Activated T-cell treated with anti-CD3 and anti-CD28 coated beads, Interleukin-2, amount 50 U/mL, for 4 hours (primary cell): Measurements from ENCODE around the gene NALCN. TPM values are rescaled to one million over a fixed set of nuclear protein-coding genes. Genes with fewer than 3 reads are reported as not detected.

Experiments
- ATAC-seq, 2 donors: fragments of 200-7000 bp; cut with Tn5 transposase; one replicate each; pipeline ENCODE4 v1.10.0; 2021
- DNase-seq: peaks from one replicate; pipeline ENCODE4 v3.0.0-alpha.2; 2020
- H3K27me3 Mint-ChIP-seq: one replicate; pipeline ENCODE4 v1.8.0; 2021; ENCODE audit warnings: low read depth, mixed read lengths
- H3K36me3 Mint-ChIP-seq: one replicate; pipeline ENCODE4 v1.8.0; 2022; ENCODE audit warnings: mixed read lengths; ENCODE audit not compliant: insufficient read depth
- H3K4me1 Mint-ChIP-seq: one replicate; pipeline ENCODE4 v1.8.0; 2021; ENCODE audit warnings: low read depth, mixed read lengths
- H3K4me3 Mint-ChIP-seq: one replicate; pipeline ENCODE4 v1.8.0; 2021; ENCODE audit warnings: mild to moderate bottlenecking, moderate library complexity, mixed read lengths
- H3K9me3 Mint-ChIP-seq: one replicate; pipeline ENCODE4 v1.8.0; 2021; ENCODE audit warnings: mixed read lengths
- total RNA-seq, 3 donors: library from RNA; stranded (reverse); gene quantifications; one replicate each; pipeline ENCODE4 v1.2.1, GENCODE V29; 2021

Gene NALCN
- total RNA-seq, 3 donors from 2014 or later, result not detected

DNA sequence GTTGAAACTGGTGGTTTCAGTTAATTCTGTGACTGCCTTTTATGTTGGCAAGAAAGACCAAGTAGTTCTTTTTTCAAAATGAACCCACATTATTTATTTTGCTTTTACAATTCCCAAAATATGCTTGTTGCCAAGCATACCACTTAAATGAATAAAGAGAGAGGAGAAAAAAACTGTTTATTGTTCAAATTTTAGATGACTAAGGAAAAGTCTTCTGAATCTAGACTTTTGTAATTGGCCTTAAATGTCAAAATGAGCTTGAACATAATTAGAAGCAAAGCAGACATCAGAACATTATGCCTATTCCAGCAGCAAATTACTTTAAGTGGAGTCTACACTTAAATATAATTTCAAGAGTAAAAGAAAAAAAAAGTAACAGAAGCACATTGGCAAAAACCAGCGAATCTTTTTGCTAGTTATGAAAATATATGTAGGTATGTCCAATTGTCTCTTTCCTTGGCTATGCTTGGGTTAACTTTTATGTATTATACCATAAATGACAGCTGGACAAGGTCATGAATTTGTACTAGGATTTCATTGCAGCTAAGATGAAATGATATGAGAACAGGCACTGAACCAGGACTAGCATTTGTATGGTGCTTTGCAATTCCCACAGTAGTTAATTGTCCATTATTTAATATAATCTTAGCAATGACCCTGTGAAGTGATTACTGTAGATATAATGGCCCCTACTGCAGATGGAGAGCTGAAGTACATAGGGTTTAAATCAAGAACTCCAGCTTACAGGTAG lies 211.9 kb downstream of the NALCN start:
- no peak for DNase-seq
- H3K36me3 Mint-ChIP-seq, result no peaks in the 10 kb centered on the region
- H3K27me3 Mint-ChIP-seq, result peaks cover 3% of the 10 kb centered on the region
- H3K9me3 Mint-ChIP-seq, result peaks cover 9% of the 10 kb centered on the region
- H3K4me3 Mint-ChIP-seq, result no peak overlapping the region
- H3K4me1 Mint-ChIP-seq, result no peaks in the 10 kb centered on the region
- ATAC-seq, result no peak

DNA sequence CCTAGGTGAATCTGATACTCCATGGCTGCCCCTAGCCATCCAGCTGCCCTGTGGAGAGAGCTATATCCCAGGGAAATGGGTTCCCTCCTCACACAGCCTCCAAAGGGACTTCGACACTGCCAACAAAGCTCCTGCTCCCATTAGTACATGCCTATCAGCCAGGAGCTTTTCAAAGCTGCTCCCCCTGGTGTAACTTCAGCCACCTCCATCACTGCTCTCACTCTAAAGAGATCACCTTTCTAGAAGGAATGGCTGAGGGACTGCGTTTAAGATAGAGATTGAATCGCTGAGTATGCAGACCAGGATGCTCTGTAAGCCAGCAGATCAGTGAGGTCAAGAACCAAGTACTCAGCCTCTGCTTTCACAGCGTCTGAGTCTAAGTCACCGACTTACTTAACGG lies 213.7 kb downstream of the NALCN start:
- no peaks in the 10 kb centered on the region for H3K4me1 Mint-ChIP-seq
- H3K9me3 Mint-ChIP-seq, result no peaks in the 10 kb centered on the region
- no peak for DNase-seq
- H3K4me3 Mint-ChIP-seq, result no peak overlapping the region
- peaks cover 3% of the 10 kb centered on the region for H3K27me3 Mint-ChIP-seq
- no peak for ATAC-seq
- no peaks in the 10 kb centered on the region for H3K36me3 Mint-ChIP-seq

DNA sequence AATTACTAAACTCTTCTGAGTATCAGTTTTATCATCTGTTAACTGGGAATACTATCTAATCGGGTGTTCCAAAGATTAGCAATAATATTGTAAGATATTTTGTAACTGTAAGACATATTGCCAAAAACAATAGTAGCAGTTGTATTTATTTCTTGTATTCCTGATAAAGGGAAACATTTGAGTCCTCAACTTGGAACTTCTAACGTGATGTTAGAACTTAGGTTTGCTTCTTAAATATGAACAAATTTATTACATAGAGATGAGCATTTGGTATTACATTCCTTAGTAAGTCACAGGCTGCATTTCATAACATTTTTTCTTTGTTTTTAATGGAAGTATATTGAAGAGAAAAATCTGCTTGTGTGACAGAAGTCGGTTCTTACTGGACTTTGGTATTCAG lies 225.3 kb downstream of the NALCN start:
- no peaks in the 10 kb centered on the region for H3K4me1 Mint-ChIP-seq
- H3K4me3 Mint-ChIP-seq, result no peak overlapping the region
- no peaks in the 10 kb centered on the region for H3K9me3 Mint-ChIP-seq
- H3K27me3 Mint-ChIP-seq, result no peaks in the 10 kb centered on the region
- DNase-seq, result no peak
- ATAC-seq, result no peak
- H3K36me3 Mint-ChIP-seq, result no peaks in the 10 kb centered on the region

DNA sequence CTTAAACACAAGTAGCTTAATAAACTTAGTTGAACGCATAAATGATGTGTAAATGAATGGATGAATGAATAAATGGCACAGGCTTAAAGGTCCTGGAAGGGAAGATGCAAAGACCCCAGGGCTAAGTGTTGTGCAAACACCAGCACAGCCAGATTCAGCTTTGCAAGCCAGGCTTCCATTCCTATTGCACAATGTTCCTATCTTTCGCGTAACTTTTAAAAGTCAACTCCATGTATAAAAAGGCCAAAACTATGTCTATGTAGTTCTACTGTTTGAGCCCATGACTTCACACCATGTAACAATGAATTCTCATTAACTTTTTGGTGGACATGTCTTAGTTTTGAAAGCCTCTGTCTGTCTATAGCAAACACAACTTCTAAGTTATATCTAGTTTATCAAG lies 226.0 kb downstream of the NALCN start:
- Mint-ChIP-seq H3K4me1 (no peaks in the 10 kb centered on the region), H3K9me3 (no peaks in the 10 kb centered on the region), H3K27me3 (no peaks in the 10 kb centered on the region), H3K36me3 (no peaks in the 10 kb centered on the region), H3K4me3 (no peak overlapping the region)
- ATAC-seq (no peak), DNase-seq (no peak)

DNA sequence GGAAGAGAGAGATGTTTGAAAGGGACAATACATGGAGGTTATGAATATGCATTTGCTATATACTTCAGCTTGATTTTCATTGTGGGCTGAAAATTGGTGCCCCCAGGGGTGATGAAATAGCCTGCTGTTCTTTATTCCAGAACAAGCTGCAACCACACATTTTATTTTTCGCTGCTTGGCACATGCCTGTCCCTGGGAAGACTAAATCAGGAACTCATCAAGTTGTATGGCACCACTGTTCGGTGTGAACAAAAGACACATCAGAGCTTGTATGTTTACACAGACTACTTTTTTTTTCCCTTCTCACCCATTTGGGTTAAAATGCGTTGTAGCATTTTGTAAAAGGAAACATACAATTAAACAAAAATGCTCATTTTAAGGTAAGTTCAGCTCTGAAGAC lies 230.7 kb downstream of the NALCN start:
- ATAC-seq, result no peak
- Mint-ChIP-seq H3K36me3 (no peaks in the 10 kb centered on the region), H3K4me3 (no peak overlapping the region), H3K4me1 (no peaks in the 10 kb centered on the region), H3K9me3 (no peaks in the 10 kb centered on the region), H3K27me3 (no peaks in the 10 kb centered on the region)
- DNase-seq, result no peak

DNA sequence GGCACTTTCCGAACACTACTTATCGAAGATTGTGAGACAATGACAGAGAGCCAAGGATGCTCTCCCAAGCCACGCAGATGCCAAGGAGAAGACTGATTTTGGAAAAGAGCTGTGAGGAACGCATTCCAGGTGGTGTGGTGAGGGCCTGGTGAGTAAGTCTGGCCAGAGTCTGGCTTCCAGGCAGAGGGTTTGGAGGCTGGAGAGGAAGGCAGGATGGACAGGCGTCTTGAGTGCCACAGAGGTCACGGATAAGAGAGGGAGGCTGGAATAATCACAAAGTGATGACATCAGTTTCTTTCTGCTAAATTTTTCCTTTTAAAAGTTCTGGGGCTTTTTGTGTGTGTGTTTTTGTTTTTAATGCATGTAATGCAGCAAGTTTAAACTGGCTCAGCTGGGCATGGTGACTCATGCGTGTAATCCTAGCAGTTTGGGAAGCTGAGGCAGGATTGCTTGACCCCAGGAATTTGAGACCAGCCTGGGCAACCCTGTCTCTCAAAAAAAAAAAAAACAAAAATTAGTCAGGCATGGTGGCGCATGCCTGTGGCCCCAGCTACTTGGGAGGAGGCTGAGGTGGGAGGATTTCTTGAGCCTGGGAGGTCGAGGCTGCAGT lies 235.1 kb downstream of the NALCN start:
- Mint-ChIP-seq H3K27me3 (no peaks in the 10 kb centered on the region), H3K4me1 (no peaks in the 10 kb centered on the region), H3K4me3 (no peak overlapping the region), H3K36me3 (no peaks in the 10 kb centered on the region), H3K9me3 (no peaks in the 10 kb centered on the region)
- DNase-seq, result no peak
- no peak for ATAC-seq

DNA sequence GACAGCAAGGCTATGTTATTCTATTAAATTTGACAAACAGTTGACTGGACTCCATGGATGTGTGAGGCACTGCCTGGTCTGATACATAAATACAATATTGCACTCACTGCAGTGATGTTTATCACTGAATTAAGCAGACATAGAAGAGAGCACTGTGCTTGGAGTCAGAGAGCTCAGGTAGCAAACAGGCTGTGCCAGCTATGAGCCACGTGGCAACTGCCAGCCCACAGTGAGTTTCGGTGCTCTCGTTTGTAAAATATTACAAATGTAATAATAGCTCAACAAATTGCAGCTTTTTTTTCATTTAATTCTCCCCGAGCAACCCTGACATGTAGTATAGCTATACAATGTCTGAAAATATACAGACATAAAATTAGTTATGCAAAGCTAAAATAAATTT lies 237.3 kb downstream of the NALCN start:
- no peaks in the 10 kb centered on the region for H3K36me3 Mint-ChIP-seq
- ATAC-seq, result no peak
- H3K4me3 Mint-ChIP-seq, result no peak overlapping the region

DNA sequence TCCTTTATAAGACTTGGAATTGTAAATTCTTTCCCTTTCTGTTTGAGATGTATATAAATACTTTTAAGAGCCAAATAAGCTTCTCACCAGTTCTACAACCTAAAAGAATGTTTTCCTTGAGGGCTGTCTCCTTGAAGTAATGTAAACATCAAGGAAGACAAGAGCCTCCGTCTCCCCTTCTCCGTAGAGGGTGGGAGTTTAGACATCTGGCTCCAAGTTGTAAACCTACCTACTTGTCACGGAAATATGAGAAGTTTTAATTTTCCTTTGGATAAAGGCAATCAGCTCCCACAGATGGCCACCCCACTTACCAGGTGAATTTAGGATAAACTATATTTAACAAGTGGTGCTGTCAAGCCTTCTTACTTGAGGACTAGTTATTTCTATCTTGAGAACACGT lies 237.9 kb downstream of the NALCN start:
- Mint-ChIP-seq H3K4me1 (no peaks in the 10 kb centered on the region), H3K27me3 (no peaks in the 10 kb centered on the region), H3K4me3 (no peak overlapping the region), H3K36me3 (no peaks in the 10 kb centered on the region), H3K9me3 (no peaks in the 10 kb centered on the region)
- no peak for ATAC-seq
- DNase-seq, result no peak

More for the DNA sequence above, 237.3 kb downstream of the NALCN start:
- DNase-seq, result no peak
- Mint-ChIP-seq H3K4me1 (no peaks in the 10 kb centered on the region), H3K27me3 (no peaks in the 10 kb centered on the region), H3K9me3 (no peaks in the 10 kb centered on the region)

DNA sequence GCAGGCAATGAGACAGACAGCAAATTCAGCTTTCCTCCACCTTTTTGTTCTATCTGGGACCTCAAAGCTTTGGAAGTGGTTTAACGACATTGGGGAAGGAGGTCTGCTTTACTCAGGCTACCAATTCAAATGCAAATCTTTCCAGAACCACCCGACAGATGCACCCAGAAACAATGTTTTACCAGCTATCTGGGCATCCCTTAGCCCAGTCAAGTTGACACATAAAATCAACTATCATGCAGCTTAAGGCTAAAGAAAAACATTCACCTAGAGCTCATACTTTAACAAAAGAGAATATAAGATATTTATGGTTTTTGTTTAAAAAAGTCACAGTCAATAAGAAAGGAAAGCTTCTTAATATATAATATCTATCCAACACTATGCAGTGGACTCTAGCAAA lies 246.0 kb downstream of the NALCN start:
- Mint-ChIP-seq H3K4me3 (no peak overlapping the region), H3K27me3 (no peaks in the 10 kb centered on the region), H3K36me3 (no peaks in the 10 kb centered on the region), H3K9me3 (no peaks in the 10 kb centered on the region), H3K4me1 (no peaks in the 10 kb centered on the region)
- ATAC-seq, result no peak
- no peak for DNase-seq

DNA sequence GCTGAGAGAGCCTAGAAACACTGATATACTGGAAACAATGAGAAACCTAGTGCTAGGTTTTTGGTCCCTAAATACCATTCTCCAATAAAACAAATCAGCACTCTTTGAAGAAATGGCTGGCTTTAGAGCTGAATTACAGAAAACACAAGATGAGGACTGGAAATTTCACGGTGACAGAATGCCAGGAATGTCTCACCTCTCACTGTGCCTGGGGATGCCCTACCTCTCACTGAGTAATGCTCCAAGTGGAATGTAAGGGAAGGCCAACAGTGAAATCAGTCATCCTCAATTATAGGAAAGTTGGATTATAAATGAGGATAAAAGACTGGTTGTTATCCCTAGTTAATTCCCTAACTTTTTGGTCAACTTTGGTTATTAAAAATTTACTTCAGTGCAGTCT lies 259.0 kb downstream of the NALCN start:
- no peaks in the 10 kb centered on the region for H3K4me1 Mint-ChIP-seq
- DNase-seq, result no peak
- no peak for ATAC-seq
- H3K36me3 Mint-ChIP-seq, result no peaks in the 10 kb centered on the region
- H3K4me3 Mint-ChIP-seq, result no peak overlapping the region
- no peaks in the 10 kb centered on the region for H3K9me3 Mint-ChIP-seq
- H3K27me3 Mint-ChIP-seq, result peaks cover 34% of the 10 kb centered on the region

DNA sequence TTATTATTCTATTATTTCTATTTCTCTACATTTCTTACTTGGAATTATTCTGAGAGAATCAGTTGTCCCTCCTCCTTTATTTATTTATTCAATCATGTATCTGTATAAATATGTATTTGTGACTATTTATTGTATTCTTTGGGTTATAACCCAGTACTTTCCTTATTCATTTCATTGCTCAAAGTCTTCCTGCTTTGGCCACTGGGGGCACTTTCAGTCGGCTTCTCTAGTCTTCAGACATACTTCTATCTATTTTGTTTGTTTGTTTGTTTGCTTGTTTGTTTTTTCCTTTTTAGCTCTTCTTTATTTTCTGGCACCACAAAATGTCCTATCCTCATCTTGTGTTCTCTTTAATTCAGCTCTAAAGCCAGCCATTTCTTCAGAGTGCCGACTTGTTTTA lies 260.4 kb downstream of the NALCN start:
- no peak overlapping the region for H3K4me3 Mint-ChIP-seq
- ATAC-seq (no peak), DNase-seq (no peak)
- H3K36me3 Mint-ChIP-seq, result no peaks in the 10 kb centered on the region
- H3K27me3 Mint-ChIP-seq, result peaks cover 30% of the 10 kb centered on the region
- no peaks in the 10 kb centered on the region for H3K4me1 Mint-ChIP-seq
- no peaks in the 10 kb centered on the region for H3K9me3 Mint-ChIP-seq

DNA sequence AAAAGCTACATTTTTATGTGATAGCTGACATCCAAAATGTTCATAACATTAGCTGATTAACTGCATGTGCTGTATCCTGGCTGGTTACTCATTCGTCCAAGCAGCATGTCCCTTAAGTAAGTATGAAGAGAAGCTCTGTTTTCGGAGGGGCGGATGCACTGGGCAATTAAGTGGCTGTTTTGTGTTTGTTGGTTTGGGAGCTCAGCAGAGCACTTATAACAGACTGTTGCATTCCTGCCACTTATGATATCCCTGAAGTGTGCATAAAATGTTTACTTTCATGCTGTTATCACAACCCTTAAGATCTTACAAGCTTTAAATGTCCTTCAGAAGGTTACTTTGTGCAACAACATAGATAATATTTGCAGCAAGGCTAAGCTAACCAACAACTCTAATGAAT lies 264.1 kb downstream of the NALCN start:
- no peaks in the 10 kb centered on the region for H3K4me1 Mint-ChIP-seq
- H3K4me3 Mint-ChIP-seq, result no peak overlapping the region
- peaks cover 43% of the 10 kb centered on the region for H3K27me3 Mint-ChIP-seq
- ATAC-seq (no peak), DNase-seq (no peak)
- H3K36me3 Mint-ChIP-seq, result no peaks in the 10 kb centered on the region
- no peaks in the 10 kb centered on the region for H3K9me3 Mint-ChIP-seq

DNA sequence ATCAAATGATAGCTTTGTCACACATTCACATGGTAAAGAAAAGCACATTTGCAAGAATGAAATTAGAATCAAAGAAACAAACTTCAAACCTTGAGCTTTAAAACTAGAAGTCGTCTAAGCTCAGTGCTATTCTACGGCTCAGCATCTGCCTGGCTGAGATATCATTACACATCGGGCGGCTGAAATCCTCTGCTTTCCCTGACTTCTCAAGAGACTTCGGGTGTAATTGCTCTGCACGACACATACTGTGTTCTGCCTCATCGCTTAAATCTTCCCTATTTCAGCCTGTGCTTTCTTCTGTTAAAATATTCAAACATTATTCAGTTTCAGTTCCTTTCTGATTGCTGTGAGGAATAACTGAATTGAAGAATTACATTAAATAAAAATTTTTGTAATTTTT lies 265.3 kb downstream of the NALCN start:
- DNase-seq (no peak), ATAC-seq (no peak)
- H3K4me1 Mint-ChIP-seq, result no peaks in the 10 kb centered on the region
- H3K36me3 Mint-ChIP-seq, result no peaks in the 10 kb centered on the region
- peaks cover 46% of the 10 kb centered on the region for H3K27me3 Mint-ChIP-seq
- no peaks in the 10 kb centered on the region for H3K9me3 Mint-ChIP-seq
- H3K4me3 Mint-ChIP-seq, result no peak overlapping the region

DNA sequence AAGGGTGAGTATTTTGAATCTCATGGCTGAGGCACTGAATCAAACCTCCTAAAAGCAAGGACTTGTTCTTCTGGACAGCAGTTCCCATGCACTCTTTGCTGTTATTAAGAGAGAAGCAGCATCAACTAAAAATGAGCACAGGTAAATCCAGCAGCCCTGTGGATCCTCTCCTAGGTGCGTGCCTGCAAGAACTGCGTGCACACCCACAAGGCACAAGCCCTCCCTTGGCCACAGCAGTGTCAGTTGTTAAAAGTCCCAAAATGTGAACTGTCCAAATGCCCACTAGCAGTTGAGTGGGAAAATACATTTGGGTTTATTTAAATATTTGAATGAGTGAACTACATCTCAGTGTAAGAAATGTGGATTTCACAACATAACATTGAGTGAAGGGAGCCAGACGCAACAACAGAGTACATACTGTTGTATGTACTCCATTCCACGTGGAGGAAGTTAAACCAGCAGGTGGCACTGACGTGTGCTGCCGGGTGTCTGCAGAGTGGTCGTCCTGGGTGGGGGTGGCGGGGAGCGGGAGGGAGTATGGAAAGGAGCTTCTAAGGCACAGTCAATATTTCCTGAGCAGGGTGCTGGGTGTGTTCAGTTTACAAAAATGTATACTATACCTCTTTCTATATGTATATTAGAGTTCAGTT lies 266.4 kb downstream of the NALCN start:
- ATAC-seq, result no peak
- peaks cover 41% of the 10 kb centered on the region for H3K27me3 Mint-ChIP-seq
- DNase-seq, result no peak
- no peak overlapping the region for H3K4me3 Mint-ChIP-seq
- no peaks in the 10 kb centered on the region for H3K4me1 Mint-ChIP-seq
- no peaks in the 10 kb centered on the region for H3K36me3 Mint-ChIP-seq
- H3K9me3 Mint-ChIP-seq, result no peaks in the 10 kb centered on the region
